GM18951 (cell line): ENCODE measurements around the gene TLX1.

Experiments used
- POLR2A ChIP-seq: IDR thresholded peaks from 4 replicates; pipeline ENCODE4 v1.6.1; 2011; ENCODE audit warnings: mild to moderate bottlenecking; ENCODE audit not compliant: insufficient read length, insufficient read depth; ENCODE audit errors: extremely low read depth
- in situ Hi-C: fragments of 300-500 bp; cut with MboI; formaldehyde crosslinking; loops from one replicate; pipeline ENCODE4 v1.12.0; 2022; ENCODE audit warnings: low sequenced_read_pairs, mixed read lengths, inconsistent platforms; ENCODE audit not compliant: unreplicated experiment

TLX1 gene

GRCh38 chr10:101130984-101131961 lies at the start of gene TLX1:
TLX1 (plus strand) TSS chr10:101131300; CDS start chr10:101131542, 242 bp downstream.
- no peak for TF ChIP-seq POLR2A
- in situ Hi-C loops: no loop called here

GRCh38 chr10:101085846-101086245 lies 45.3 kb upstream of the TLX1 start:
- in situ Hi-C loops: no loop called here
- TF ChIP-seq POLR2A: no peak

DNA sequence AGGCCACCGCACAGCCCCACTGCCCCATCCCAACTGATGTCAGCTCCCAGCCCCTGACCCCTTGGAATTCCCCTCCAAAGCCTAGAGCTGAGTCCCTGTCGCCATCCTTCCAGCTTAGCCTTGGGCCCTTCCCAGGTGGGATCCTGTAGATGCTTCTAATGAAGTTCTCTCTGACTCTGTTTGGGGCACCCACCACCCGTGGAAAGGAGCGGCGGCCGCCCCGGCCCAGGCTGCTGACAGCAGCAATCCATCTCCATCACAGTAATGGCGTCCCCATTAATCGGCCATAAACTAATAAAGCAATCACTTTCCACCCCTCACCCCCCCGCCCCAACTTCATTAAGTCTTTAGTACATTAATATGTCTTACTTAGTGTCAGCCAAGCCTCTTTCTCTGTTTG lies 43.7 kb upstream of the TLX1 start:
- no peak for TF ChIP-seq POLR2A
- in situ Hi-C loops: no loop called here

- in situ Hi-C loops: no loop called here
These were observed 43.1 kb upstream of the TLX1 start for GRCh38 chr10:101087965-101088364.

DNA sequence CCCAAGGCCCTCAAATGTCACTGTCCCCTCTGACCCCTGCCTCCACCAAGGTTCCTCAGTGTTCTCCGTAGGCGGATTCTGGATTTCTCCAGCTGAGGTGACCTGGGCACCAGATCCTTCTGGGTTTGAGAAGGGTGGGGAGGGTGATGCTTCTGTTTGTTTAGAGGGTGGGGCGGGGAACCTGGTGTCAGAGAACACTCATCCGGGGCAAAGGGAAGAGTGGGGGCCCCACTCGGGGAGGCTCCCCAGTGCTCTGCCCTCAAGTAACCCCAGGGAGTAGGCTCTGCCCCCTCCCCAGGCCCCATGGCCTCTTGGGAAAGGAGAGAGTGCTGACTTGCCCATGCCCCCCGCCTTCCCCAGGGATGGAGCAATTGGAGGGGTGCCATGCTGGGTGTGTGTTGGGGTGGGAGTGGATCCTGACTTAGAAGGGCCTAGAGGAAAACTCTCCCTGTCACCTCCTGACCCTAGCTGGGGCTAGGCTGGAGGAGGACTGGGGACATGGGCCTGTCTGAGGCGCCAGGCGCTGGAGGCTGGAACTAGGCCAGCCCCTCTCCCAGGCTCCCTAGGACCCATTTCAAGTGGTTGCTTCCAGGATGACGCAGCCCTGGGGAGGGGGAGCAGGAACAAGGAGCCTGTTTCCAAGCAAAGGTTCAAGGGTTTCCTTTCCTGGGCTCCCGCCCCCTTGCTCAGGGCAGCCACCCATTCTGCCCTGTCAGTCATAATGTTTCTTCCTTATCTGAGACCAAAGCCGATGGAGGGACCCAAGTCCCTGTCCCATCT lies 41.4 kb upstream of the TLX1 start:
- in situ Hi-C loops: no loop called here
- TF ChIP-seq POLR2A: no peak

More at GRCh38 chr10:101087965-101088364, 43.1 kb upstream of the TLX1 start:
- TF ChIP-seq POLR2A: no peak

GRCh38 chr10:101090597-101090996 lies 40.5 kb upstream of the TLX1 start:
- TF ChIP-seq POLR2A: no peak
- in situ Hi-C loops: no loop called here

DNA sequence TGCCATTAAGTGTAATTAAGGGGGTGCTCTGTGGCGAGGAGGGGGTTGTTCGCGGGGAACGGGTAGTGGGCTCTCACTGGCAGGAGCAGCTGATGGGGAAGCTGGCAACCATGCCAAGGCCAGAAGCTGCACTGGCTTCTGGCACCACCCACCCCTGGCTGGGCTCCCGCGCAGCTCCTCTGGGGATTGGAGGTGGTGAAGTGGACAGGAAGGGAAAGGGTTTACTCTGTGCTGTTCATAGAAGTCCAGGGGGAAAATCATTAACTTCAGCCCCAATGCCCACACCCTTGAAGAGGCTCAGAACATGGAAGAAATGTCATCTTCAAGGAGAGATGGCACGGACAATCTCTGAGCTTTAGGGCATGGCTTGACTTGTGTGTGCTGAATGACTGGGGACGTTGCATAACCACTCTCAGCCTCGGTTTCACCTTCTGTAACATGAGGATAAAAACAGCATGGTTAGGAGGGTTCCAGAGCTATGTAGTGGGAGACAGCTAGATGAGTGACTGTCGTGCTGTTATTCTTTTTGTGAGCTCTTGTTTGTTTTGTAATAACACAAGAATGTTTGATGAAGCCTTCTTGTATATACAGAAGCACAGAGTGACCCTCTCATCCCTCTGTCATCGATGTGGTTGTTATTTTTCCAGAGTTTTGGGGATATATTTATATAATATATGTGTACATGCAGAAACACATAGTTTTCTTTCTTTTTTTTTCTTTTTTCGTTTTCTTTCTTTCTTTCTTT lies 39.4 kb upstream of the TLX1 start:
- in situ Hi-C loops: no loop called here

DNA sequence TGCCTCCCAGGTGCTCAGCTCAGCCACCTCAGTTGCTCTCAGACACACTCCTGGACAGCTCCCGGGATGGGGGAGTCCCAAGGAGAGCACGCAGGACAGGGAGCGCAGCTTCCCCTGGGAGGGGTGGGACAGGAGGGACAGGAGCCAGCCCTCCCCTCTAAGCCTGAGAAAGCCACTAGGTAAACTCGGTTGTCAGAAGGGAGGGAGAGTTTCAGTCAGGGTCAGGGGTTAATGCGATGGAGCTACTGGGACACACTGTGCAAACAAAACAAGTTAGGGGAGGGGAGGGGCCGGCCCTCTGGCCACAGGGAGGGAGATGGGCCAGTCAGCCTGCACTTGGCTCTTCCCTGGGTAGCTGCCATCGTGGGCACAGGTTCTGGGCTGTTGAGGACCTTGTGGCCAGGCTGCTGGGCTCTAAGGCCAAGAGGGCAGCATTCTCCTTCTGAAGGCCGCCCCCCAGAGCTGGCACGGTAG lies 38.2 kb upstream of the TLX1 start:
- in situ Hi-C loops: no loop called here
- TF ChIP-seq POLR2A: no peak

More for the DNA sequence above, 39.4 kb upstream of the TLX1 start:
- no peak for TF ChIP-seq POLR2A

- TF ChIP-seq POLR2A: no peak
- in situ Hi-C loops: no loop called here
These were observed 36.8 kb upstream of the TLX1 start for GRCh38 chr10:101094121-101094879.

GRCh38 chr10:101095004-101095403 lies 36.1 kb upstream of the TLX1 start:
- in situ Hi-C loops: no loop called here
- TF ChIP-seq POLR2A: no peak

GRCh38 chr10:101095550-101096213 lies 35.4 kb upstream of the TLX1 start:
- in situ Hi-C loops: no loop called here
- no peak for TF ChIP-seq POLR2A

DNA sequence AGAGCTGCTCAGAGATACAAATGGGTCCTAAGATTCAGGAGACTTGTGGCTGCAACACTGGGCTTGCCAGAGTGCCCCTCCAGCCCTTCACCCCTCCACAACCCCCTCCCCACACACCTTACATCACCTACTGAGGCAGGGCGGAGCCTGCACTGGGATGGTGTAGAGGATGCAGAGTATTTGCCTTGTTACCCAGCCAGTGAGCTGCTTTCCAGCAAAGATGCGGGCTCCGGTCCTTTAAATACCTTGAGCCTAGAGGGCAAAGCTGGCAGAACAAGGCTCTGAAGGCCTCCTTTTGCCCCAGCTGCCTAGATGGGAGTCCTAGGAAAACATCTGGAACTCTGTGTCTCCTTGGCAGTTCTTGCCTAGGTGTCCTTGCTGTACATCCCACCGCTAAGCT lies 34.7 kb upstream of the TLX1 start:
- in situ Hi-C loops: no loop called here
- no peak for TF ChIP-seq POLR2A
